ENCODE data around the gene C7orf57.
A peak's percentile ranks its signal among the peaks of the same experiment; 100 is the strongest.
"Not testable (repeated sequence)": the region's sequence is repeated elsewhere in the genome, so short reads cannot be mapped to it uniquely, and the experiment has no call there.

Gene C7orf57

DNA sequence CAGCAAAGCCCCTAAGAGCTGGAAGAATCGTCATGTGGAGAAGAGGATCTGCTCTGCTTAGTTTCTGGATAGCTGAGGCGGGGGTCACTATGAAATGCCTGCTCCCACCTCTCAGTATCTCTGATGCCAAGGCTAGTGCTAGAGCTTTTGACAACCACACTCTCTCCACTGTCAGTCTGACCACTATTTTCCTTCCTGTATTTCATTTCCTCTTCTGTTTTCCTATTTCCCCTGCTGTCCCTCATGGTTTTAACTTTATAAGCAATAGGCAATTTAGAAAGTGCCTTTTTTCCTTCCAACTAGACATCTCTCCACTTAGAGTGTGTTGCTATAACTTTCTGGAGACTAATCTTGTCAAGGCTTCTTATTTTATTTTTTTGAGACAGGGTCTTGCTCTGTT lies 23.6 kb downstream of the C7orf57 start:
- no peak overlapping the region for H3K4me3 ChIP-seq (ENCODE audit: low read length)
- H3K9ac ChIP-seq (ENCODE audit: low read depth, low read length) = no peak overlapping the region
- no peaks in the 10 kb centered on the region for H3K9me3 ChIP-seq (replicated peaks; ENCODE audit: low read length)
- H3K36me3 ChIP-seq (ENCODE audit: insufficient read depth, low read length) = no peaks in the 10 kb centered on the region
- H3K4me2 ChIP-seq (ENCODE audit: low read length) = no peak overlapping the region
- H3K4me1 ChIP-seq (ENCODE audit: control insufficient read depth, insufficient read depth, low read length) = no peaks in the 10 kb centered on the region
- no peaks in the 10 kb centered on the region for H3K27me3 ChIP-seq (ENCODE audit: control insufficient read depth, insufficient read depth, low read length)

- Histone ChIP-seq H3K9ac (ENCODE audit: low read depth, low read length) (no peak overlapping the region), H3K36me3 (ENCODE audit: insufficient read depth, low read length) (no peaks in the 10 kb centered on the region), H3K4me3 (ENCODE audit: low read length) (no peak overlapping the region), H3K27me3 (ENCODE audit: control insufficient read depth, insufficient read depth, low read length) (no peaks in the 10 kb centered on the region), H3K9me3 (replicated peaks; ENCODE audit: low read length) (no peaks in the 10 kb centered on the region), H3K4me1 (ENCODE audit: control insufficient read depth, insufficient read depth, low read length) (no peaks in the 10 kb centered on the region), H3K4me2 (ENCODE audit: low read length) (no peak overlapping the region)
Measured at GRCh38 chr7:48059706-48060105, 24.4 kb downstream of the C7orf57 start.

DNA sequence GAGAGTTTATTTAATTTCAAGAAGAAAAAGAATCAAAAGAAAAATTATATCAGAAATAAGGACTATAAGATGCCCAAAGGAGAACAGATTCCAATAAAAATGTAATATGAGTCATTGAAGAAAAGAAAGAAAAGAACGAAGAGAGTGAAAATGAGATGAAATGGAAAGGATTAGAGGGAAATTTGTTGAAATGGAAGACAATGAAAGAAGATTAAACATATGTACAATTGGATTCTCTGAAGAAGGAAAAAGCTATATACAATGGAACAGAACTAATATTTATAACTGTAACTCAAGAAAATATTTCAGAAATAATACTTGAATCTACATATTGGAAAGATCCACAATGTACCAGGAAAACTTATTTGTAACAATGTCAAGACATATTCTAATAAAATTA lies 28.6 kb downstream of the C7orf57 start:
- H3K27me3 ChIP-seq (ENCODE audit: control insufficient read depth, insufficient read depth, low read length) = no peaks in the 10 kb centered on the region
- H3K4me2 ChIP-seq (ENCODE audit: low read length) = no peak overlapping the region
- no peak overlapping the region for H3K9ac ChIP-seq (ENCODE audit: low read depth, low read length)
- no peaks in the 10 kb centered on the region for H3K9me3 ChIP-seq (replicated peaks; ENCODE audit: low read length)
- H3K36me3 ChIP-seq (ENCODE audit: insufficient read depth, low read length) = no peaks in the 10 kb centered on the region
- no peaks in the 10 kb centered on the region for H3K4me1 ChIP-seq (ENCODE audit: control insufficient read depth, insufficient read depth, low read length)
- no peak overlapping the region for H3K4me3 ChIP-seq (ENCODE audit: low read length)

GRCh38 chr7:48067475-48067874 lies 32.1 kb downstream of the C7orf57 start:
- H3K4me3 ChIP-seq (ENCODE audit: low read length) = no peak overlapping the region
- no peak overlapping the region for H3K9ac ChIP-seq (ENCODE audit: low read depth, low read length)
- no peaks in the 10 kb centered on the region for H3K36me3 ChIP-seq (ENCODE audit: insufficient read depth, low read length)
- H3K4me1 ChIP-seq (ENCODE audit: control insufficient read depth, insufficient read depth, low read length) = no peaks in the 10 kb centered on the region
- no peak overlapping the region for H3K4me2 ChIP-seq (ENCODE audit: low read length)
- H3K9me3 ChIP-seq (replicated peaks; ENCODE audit: low read length) = no peaks in the 10 kb centered on the region
- no peaks in the 10 kb centered on the region for H3K27me3 ChIP-seq (ENCODE audit: control insufficient read depth, insufficient read depth, low read length)

DNA sequence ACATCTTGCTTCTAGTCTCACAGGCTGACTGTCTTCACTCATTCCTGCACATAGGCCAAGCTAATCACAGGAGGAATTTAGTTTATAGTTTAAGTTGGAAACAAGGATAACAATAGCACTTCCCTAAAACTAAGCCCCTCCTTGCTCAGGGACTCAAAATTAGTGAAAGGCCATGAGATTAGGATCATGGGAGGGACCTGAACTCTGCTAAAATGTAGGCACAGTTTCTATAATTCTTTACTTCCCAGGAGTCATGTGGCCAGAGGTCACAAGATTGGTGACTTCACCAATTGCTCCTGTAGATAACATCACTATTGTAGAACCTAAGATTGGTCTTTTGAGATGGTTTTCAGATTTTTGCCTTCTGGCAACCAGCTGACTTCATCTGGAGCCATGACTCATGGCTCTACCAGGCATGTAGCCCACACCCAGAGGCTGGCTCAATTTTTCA lies 38.9 kb downstream of the C7orf57 start:
- H3K4me3 ChIP-seq (ENCODE audit: low read length) = no peak overlapping the region
- no peaks in the 10 kb centered on the region for H3K9me3 ChIP-seq (replicated peaks; ENCODE audit: low read length)
- no peak overlapping the region for H3K4me2 ChIP-seq (ENCODE audit: low read length)
- no peak overlapping the region for H3K9ac ChIP-seq (ENCODE audit: low read depth, low read length)
- H3K36me3 ChIP-seq (ENCODE audit: insufficient read depth, low read length) = no peaks in the 10 kb centered on the region
- peaks cover 3% of the 10 kb centered on the region for H3K27me3 ChIP-seq (ENCODE audit: control insufficient read depth, insufficient read depth, low read length)
- no peaks in the 10 kb centered on the region for H3K4me1 ChIP-seq (ENCODE audit: control insufficient read depth, insufficient read depth, low read length)

DNA sequence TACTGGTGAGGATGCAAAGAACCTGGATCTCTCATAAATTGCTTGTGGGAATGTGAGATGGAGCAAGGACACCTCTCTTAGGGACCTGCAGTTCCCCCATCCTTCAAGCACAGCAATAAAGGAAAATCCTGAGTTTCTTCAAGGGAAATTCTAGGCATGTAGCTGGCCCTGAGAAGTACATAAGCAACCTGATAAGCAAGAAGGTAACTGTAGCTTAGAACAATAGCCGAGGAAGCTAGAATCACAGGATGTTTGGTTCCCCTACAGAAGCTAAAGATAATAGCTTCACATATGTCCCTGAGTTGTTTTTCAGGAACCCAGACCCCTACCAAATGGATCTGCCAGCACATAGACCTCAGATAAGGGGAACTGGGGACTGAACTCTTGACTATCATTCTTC lies 42.1 kb downstream of the C7orf57 start:
- Histone ChIP-seq H3K27me3 (ENCODE audit: control insufficient read depth, insufficient read depth, low read length) (peaks cover 7% of the 10 kb centered on the region), H3K9ac (ENCODE audit: low read depth, low read length) (no peak overlapping the region), H3K4me2 (ENCODE audit: low read length) (no peak overlapping the region), H3K36me3 (ENCODE audit: insufficient read depth, low read length) (no peaks in the 10 kb centered on the region), H3K4me3 (ENCODE audit: low read length) (no peak overlapping the region), H3K9me3 (replicated peaks; ENCODE audit: low read length) (no peaks in the 10 kb centered on the region), H3K4me1 (ENCODE audit: control insufficient read depth, insufficient read depth, low read length) (no peaks in the 10 kb centered on the region)

DNA sequence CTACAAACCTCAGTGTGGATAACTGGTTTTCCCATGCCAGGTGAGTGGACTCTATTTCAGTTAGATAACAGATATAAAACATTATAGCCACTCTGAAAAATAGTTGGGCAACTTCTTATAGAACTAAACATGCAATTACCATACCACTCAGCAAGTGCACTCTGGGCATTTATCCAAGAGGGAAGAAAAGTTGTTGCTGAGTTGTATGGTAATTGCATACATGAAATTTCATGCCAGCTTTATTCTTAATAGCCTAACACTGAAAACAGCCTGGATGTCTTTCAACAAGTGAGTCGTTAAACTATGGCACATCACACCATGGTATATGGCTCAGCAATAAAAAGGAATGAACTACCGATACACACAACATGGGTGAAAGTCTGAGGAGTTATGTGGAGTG lies 43.1 kb downstream of the C7orf57 start:
- H3K9me3 ChIP-seq (replicated peaks; ENCODE audit: low read length) = no peaks in the 10 kb centered on the region
- H3K4me3 ChIP-seq (ENCODE audit: low read length) = no peak overlapping the region
- peaks cover 7% of the 10 kb centered on the region for H3K4me1 ChIP-seq (ENCODE audit: control insufficient read depth, insufficient read depth, low read length)
- H3K9ac ChIP-seq (ENCODE audit: low read depth, low read length) = no peak overlapping the region
- no peaks in the 10 kb centered on the region for H3K36me3 ChIP-seq (ENCODE audit: insufficient read depth, low read length)
- H3K4me2 ChIP-seq (ENCODE audit: low read length) = no peak overlapping the region
- peaks cover 7% of the 10 kb centered on the region for H3K27me3 ChIP-seq (ENCODE audit: control insufficient read depth, insufficient read depth, low read length)

- H3K27me3 ChIP-seq (ENCODE audit: control insufficient read depth, insufficient read depth, low read length); H3K9me3 ChIP-seq (replicated peaks; ENCODE audit: low read length); H3K9ac ChIP-seq (ENCODE audit: low read depth, low read length); H3K4me3 ChIP-seq (ENCODE audit: low read length); H3K36me3 ChIP-seq (ENCODE audit: insufficient read depth, low read length); H3K4me2 ChIP-seq (ENCODE audit: low read length): not testable (repeated sequence)
- H3K4me1 ChIP-seq (ENCODE audit: control insufficient read depth, insufficient read depth, low read length) = peaks cover 39% of the 10 kb centered on the region
Measured at GRCh38 chr7:48082378-48082777, 47.0 kb downstream of the C7orf57 start.

DNA sequence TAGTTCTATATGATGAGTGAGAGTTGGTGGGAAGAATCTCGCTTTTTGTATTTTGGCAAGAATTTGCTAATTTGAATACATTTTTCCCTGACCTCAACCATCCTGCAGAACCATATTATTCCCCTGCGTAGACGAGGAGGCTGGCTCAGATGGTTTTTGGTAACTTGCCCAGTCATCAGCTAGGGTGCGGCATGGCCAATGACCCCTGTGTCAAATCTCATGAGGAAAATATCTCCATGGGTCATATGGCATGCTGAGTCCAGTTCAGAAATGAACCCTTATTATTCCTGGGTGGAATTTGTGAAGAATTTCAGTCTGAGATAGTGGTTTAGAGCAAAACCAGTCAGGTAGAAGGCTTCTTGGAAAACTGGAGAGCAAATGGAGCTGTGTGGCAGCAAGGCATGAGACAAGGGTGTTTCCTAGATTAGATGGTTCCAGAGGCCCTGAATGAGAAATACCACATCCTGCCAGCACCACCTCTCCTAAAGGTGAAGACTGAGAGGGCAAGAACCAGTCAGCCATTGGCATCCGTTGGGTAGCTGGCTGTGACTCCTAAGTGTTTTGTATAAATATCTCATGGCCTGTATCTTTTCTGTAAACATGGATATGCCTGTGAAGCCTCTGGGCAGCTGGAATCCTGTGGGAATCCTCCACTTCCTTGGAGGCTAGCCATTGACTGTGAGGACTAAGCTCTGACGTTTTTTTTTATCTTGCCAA lies 47.9 kb downstream of the C7orf57 start:
- H3K4me1 ChIP-seq (ENCODE audit: control insufficient read depth, insufficient read depth, low read length) = peaks cover 48% of the 10 kb centered on the region

DNA sequence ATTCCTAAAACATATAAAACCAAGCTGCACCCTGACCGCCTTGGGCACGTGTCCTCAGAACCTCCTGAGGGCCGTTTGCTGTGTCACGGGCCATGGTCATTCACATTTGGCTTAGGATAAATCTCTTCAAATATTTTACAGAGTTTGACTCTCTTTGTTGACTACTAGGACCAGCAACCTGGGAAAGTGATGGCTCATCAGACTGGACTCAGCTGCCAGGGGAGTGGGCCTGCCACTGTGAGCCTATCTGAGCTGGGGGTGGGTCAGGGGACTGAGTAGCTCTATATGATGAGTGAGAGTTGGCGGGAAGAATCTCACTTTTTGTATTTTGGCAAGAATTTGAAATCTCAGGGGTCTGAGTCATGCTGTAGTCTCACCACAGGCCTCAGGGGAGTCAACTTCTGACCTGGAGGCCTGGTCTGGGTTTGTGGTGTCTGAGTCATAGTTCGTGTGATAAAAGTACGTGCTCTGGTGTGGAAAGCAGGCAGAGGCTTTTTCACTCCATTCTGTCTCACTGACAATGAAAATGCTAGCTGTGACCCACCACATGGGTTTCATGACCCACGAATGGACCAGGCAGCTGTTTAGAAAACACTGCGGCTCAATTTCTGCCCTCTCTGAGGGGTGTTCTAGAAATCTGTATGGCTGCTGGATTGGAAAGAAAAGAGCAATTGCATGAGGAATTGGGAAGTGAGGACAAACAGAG lies 49.5 kb downstream of the C7orf57 start:
- H3K27me3 ChIP-seq (ENCODE audit: control insufficient read depth, insufficient read depth, low read length) = peaks cover under 1% of the 10 kb centered on the region
- H3K4me2 ChIP-seq (ENCODE audit: low read length) = peak overlapping the region; percentile 51
- H3K36me3 ChIP-seq (ENCODE audit: insufficient read depth, low read length) = no peaks in the 10 kb centered on the region
- peak overlapping the region; percentile 48 for H3K9ac ChIP-seq (ENCODE audit: low read depth, low read length)
- no peaks in the 10 kb centered on the region for H3K9me3 ChIP-seq (replicated peaks; ENCODE audit: low read length)
- H3K4me1 ChIP-seq (ENCODE audit: control insufficient read depth, insufficient read depth, low read length) = peaks cover 54% of the 10 kb centered on the region
- H3K4me3 ChIP-seq (ENCODE audit: low read length) = no peak overlapping the region

More for the DNA sequence above, 47.9 kb downstream of the C7orf57 start:
- Histone ChIP-seq H3K9ac (ENCODE audit: low read depth, low read length) (no peak overlapping the region), H3K4me2 (ENCODE audit: low read length) (peak overlapping the region; percentile 23), H3K9me3 (replicated peaks; ENCODE audit: low read length) (no peaks in the 10 kb centered on the region), H3K4me3 (ENCODE audit: low read length) (no peak overlapping the region), H3K27me3 (ENCODE audit: control insufficient read depth, insufficient read depth, low read length) (peaks cover 3% of the 10 kb centered on the region), H3K36me3 (ENCODE audit: insufficient read depth, low read length) (no peaks in the 10 kb centered on the region)

- H3K4me3 ChIP-seq (ENCODE audit: low read length) = no peak overlapping the region
- no peaks in the 10 kb centered on the region for H3K9me3 ChIP-seq (replicated peaks; ENCODE audit: low read length)
- peak overlapping the region; percentile 48 for H3K9ac ChIP-seq (ENCODE audit: low read depth, low read length)
- peaks cover 59% of the 10 kb centered on the region for H3K4me1 ChIP-seq (ENCODE audit: control insufficient read depth, insufficient read depth, low read length)
- H3K4me2 ChIP-seq (ENCODE audit: low read length) = peak overlapping the region; percentile 40
- H3K27me3 ChIP-seq (ENCODE audit: control insufficient read depth, insufficient read depth, low read length) = no peaks in the 10 kb centered on the region
- H3K36me3 ChIP-seq (ENCODE audit: insufficient read depth, low read length) = peaks cover under 1% of the 10 kb centered on the region
Measured at GRCh38 chr7:48085433-48085791, 50.1 kb downstream of the C7orf57 start.

DNA sequence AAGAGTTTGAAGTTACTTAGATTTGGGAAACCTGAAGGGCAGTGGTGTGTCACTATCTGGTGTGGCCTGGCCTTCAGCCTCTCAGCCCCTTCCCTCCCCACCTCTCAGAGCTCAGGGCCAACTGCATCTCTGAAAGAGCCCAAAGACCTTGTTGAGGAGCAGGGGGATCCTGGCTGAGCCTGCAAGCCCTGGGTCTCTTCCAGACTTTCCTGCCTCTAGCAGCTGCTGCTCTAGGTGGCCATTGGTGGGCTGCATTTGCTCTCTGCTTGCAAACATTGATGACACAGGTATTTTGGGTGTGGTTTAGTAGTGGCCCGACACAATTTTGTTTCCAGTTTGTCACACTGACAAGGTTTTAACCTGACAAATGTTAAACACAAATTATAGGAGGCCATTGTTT lies 50.6 kb downstream of the C7orf57 start:
- peak overlapping the region; percentile 40 for H3K4me2 ChIP-seq (ENCODE audit: low read length)
- H3K36me3 ChIP-seq (ENCODE audit: insufficient read depth, low read length) = peaks cover 4% of the 10 kb centered on the region
- peaks cover 63% of the 10 kb centered on the region for H3K4me1 ChIP-seq (ENCODE audit: control insufficient read depth, insufficient read depth, low read length)
- H3K9me3 ChIP-seq (replicated peaks; ENCODE audit: low read length) = no peaks in the 10 kb centered on the region
- peak overlapping the region; percentile 48 for H3K9ac ChIP-seq (ENCODE audit: low read depth, low read length)
- H3K4me3 ChIP-seq (ENCODE audit: low read length) = no peak overlapping the region
- H3K27me3 ChIP-seq (ENCODE audit: control insufficient read depth, insufficient read depth, low read length) = no peaks in the 10 kb centered on the region
